IgD-negative memory B cell (primary cell): ENCODE data around the gene DENR. TPM values are rescaled to one million over a fixed set of nuclear protein-coding genes. Genes with fewer than 3 reads are reported as not detected.
A peak's percentile ranks its signal among the peaks of the same experiment; 100 is the strongest.
"Not testable (repeated sequence)": the region's sequence is repeated elsewhere in the genome, so short reads cannot be mapped to it uniquely, and the experiment has no call there.

Source experiments
- H3K27ac Mint-ChIP-seq, 3 donors: one replicate each; pipeline ENCODE4 v1.8.0; 2020 to 2022; ENCODE audit warnings: mild to moderate bottlenecking in 3 of 3, mixed read lengths in 3 of 3, moderate library complexity in 1 of 3
- H3K27me3 Mint-ChIP-seq: one replicate; pipeline ENCODE4 v1.8.0; 2021; ENCODE audit warnings: mixed read lengths
- H3K36me3 Mint-ChIP-seq: one replicate; pipeline ENCODE4 v1.8.0; 2020; ENCODE audit warnings: mild to moderate bottlenecking, mixed read lengths
- H3K4me1 Mint-ChIP-seq, 3 donors: one replicate each; pipeline ENCODE4 v1.8.0; 2020 to 2022; ENCODE audit warnings: mixed read lengths in 3 of 3, mild to moderate bottlenecking in 1 of 3
- H3K4me3 Mint-ChIP-seq, 4 donors: one replicate each; pipeline ENCODE4 v1.8.0; 2020 to 2022; ENCODE audit warnings: mild to moderate bottlenecking in 4 of 4, mixed read lengths in 4 of 4, moderate library complexity in 3 of 4
- H3K9me3 Mint-ChIP-seq, 3 donors: one replicate each; pipeline ENCODE4 v1.8.0; 2020 to 2021; ENCODE audit warnings: mixed read lengths in 3 of 3, mild to moderate bottlenecking in 1 of 3
- polyA plus RNA-seq: library from polyadenylated mRNA; unstranded; fragments of 300-500 nt; fragmentation: Illumina TruSeq; gene quantifications from one replicate; pipeline ENCODE4 v1.2.3, GENCODE V29; 2021

DENR gene
- polyA plus RNA-seq, 1 donor from 2014 or later = 68.1 TPM

- H3K9me3 Mint-ChIP-seq = no peaks in the 10 kb centered on the region
- H3K27ac Mint-ChIP-seq = peak overlapping the region in 2 of 3 donors; percentile 13 to 16
- peaks cover 13 to 34% (median 32%) of the 10 kb centered on the region in 3 donors for H3K4me1 Mint-ChIP-seq
- H3K4me3 Mint-ChIP-seq = peak overlapping the region in 1 of 4 donors; percentile 55
- H3K27me3 Mint-ChIP-seq = no peaks in the 10 kb centered on the region
- peaks cover 5% of the 10 kb centered on the region for H3K36me3 Mint-ChIP-seq
These were observed 4.9 kb downstream of the DENR start for GRCh38 chr12:122757568-122757967.

GRCh38 chr12:122785503-122785902 is 32.9 kb downstream of the DENR start:
- H3K27ac Mint-ChIP-seq = no peak overlapping the region

GRCh38 chr12:122788387-122788786 is 35.8 kb downstream of the DENR start:
- H3K27ac Mint-ChIP-seq = no peak overlapping the region
- no peaks in the 10 kb centered on the region for H3K27me3 Mint-ChIP-seq
- H3K36me3 Mint-ChIP-seq = peaks cover 4% of the 10 kb centered on the region
- no peak overlapping the region for H3K4me3 Mint-ChIP-seq
- no peaks in the 10 kb centered on the region for H3K9me3 Mint-ChIP-seq
- peaks cover 0 to 8% (median 6%) of the 10 kb centered on the region in 3 donors for H3K4me1 Mint-ChIP-seq

More at GRCh38 chr12:122785503-122785902, 32.9 kb downstream of the DENR start:
- no peak overlapping the region for H3K4me3 Mint-ChIP-seq
- peaks cover 0 to 8% (median 6%) of the 10 kb centered on the region in 3 donors for H3K4me1 Mint-ChIP-seq
- H3K27me3 Mint-ChIP-seq = no peaks in the 10 kb centered on the region
- peaks cover 2% of the 10 kb centered on the region for H3K36me3 Mint-ChIP-seq
- no peaks in the 10 kb centered on the region for H3K9me3 Mint-ChIP-seq

GRCh38 chr12:122789637-122790036 is 37.0 kb downstream of the DENR start:
- Mint-ChIP-seq H3K36me3 (peaks cover 2% of the 10 kb centered on the region), H3K27me3 (no peaks in the 10 kb centered on the region), H3K4me3 (no peak overlapping the region), H3K9me3 (no peaks in the 10 kb centered on the region), H3K4me1 (peaks cover 5 to 10% (median 7%) of the 10 kb centered on the region in 3 donors), H3K27ac (no peak overlapping the region)

- Mint-ChIP-seq H3K27ac (no peak overlapping the region), H3K4me1 (peaks cover 5 to 8% (median 5%) of the 10 kb centered on the region in 3 donors)
These were observed 37.9 kb downstream of the DENR start for GRCh38 chr12:122790393-122791075.

GRCh38 chr12:122793685-122794106 is 41.1 kb downstream of the DENR start:
- Mint-ChIP-seq H3K4me3 (peak overlapping the region in 1 of 4 donors; percentile 12), H3K36me3 (peaks cover 2% of the 10 kb centered on the region), H3K4me1 (peaks cover 2 to 5% (median 4%) of the 10 kb centered on the region in 3 donors), H3K9me3 (no peaks in the 10 kb centered on the region), H3K27ac (no peak overlapping the region), H3K27me3 (no peaks in the 10 kb centered on the region)

More at GRCh38 chr12:122790393-122791075, 37.9 kb downstream of the DENR start:
- Mint-ChIP-seq H3K27me3 (no peaks in the 10 kb centered on the region), H3K36me3 (peaks cover 2% of the 10 kb centered on the region), H3K4me3 (no peak overlapping the region), H3K9me3 (no peaks in the 10 kb centered on the region)

GRCh38 chr12:122795807-122796206 is 43.2 kb downstream of the DENR start:
- Mint-ChIP-seq H3K27ac (no peak overlapping the region), H3K4me3 (no peak overlapping the region), H3K9me3 (no peaks in the 10 kb centered on the region), H3K36me3 (peaks cover 2% of the 10 kb centered on the region), H3K4me1 (peaks cover 2 to 5% (median 4%) of the 10 kb centered on the region in 3 donors), H3K27me3 (no peaks in the 10 kb centered on the region)

- Mint-ChIP-seq H3K4me3 (no peak overlapping the region), H3K27me3 (no peaks in the 10 kb centered on the region), H3K27ac (no peak overlapping the region)
These were observed 47.1 kb downstream of the DENR start for GRCh38 chr12:122799641-122800243.

GRCh38 chr12:122803937-122804336 is 51.3 kb downstream of the DENR start:
- peaks cover 2 to 4% (median 4%) of the 10 kb centered on the region in 3 donors for H3K4me1 Mint-ChIP-seq
- no peak overlapping the region for H3K27ac Mint-ChIP-seq
- no peak overlapping the region for H3K4me3 Mint-ChIP-seq
- H3K9me3 Mint-ChIP-seq = no peaks in the 10 kb centered on the region
- no peaks in the 10 kb centered on the region for H3K27me3 Mint-ChIP-seq
- H3K36me3 Mint-ChIP-seq = peaks cover 3% of the 10 kb centered on the region

More at GRCh38 chr12:122799641-122800243, 47.1 kb downstream of the DENR start:
- no peaks in the 10 kb centered on the region for H3K36me3 Mint-ChIP-seq
- H3K4me1 Mint-ChIP-seq = no peaks in the 10 kb centered on the region
- no peaks in the 10 kb centered on the region for H3K9me3 Mint-ChIP-seq

- H3K27ac Mint-ChIP-seq, H3K36me3 Mint-ChIP-seq: not testable (repeated sequence)
These were observed 52.3 kb downstream of the DENR start for GRCh38 chr12:122804957-122805356.

GRCh38 chr12:122807651-122808050 is 55.0 kb downstream of the DENR start:
- H3K36me3 Mint-ChIP-seq = peaks cover 5% of the 10 kb centered on the region
- peaks cover 5 to 12% (median 10%) of the 10 kb centered on the region in 3 donors for H3K4me1 Mint-ChIP-seq
- H3K27ac Mint-ChIP-seq = peak overlapping the region in 1 of 3 donors; percentile 42
- H3K9me3 Mint-ChIP-seq = no peaks in the 10 kb centered on the region
- no peaks in the 10 kb centered on the region for H3K27me3 Mint-ChIP-seq
- no peak overlapping the region for H3K4me3 Mint-ChIP-seq

More at GRCh38 chr12:122804957-122805356, 52.3 kb downstream of the DENR start:
- H3K27me3 Mint-ChIP-seq, H3K4me1 Mint-ChIP-seq, H3K9me3 Mint-ChIP-seq, H3K4me3 Mint-ChIP-seq: not testable (repeated sequence)

- no peaks in the 10 kb centered on the region for H3K27me3 Mint-ChIP-seq
- no peaks in the 10 kb centered on the region for H3K9me3 Mint-ChIP-seq
- H3K4me1 Mint-ChIP-seq = peaks cover 15 to 26% (median 23%) of the 10 kb centered on the region in 3 donors
- peak overlapping the region in 1 of 3 donors; percentile 6 for H3K27ac Mint-ChIP-seq
- peaks cover 2% of the 10 kb centered on the region for H3K36me3 Mint-ChIP-seq
- H3K4me3 Mint-ChIP-seq = peak overlapping the region in 2 of 4 donors; percentile 9 to 55
These were observed 59.2 kb downstream of the DENR start for GRCh38 chr12:122811777-122812176.

- Mint-ChIP-seq H3K36me3 (peaks cover 2% of the 10 kb centered on the region), H3K9me3 (no peaks in the 10 kb centered on the region), H3K27ac (peak overlapping the region; percentile 14 to 86 (median 47)), H3K4me3 (peak overlapping the region; percentile 9 to 92 (median 70)), H3K4me1 (peaks cover 15 to 26% (median 23%) of the 10 kb centered on the region in 3 donors), H3K27me3 (no peaks in the 10 kb centered on the region)
These were observed 60.7 kb downstream of the DENR start for GRCh38 chr12:122813310-122813713.

- Mint-ChIP-seq H3K4me1 (peaks cover 22 to 28% (median 26%) of the 10 kb centered on the region in 3 donors), H3K4me3 (peak overlapping the region in 3 of 4 donors; percentile 12 to 25 (median 17)), H3K9me3 (no peaks in the 10 kb centered on the region), H3K27me3 (no peaks in the 10 kb centered on the region), H3K27ac (no peak overlapping the region), H3K36me3 (no peaks in the 10 kb centered on the region)
These were observed 66.7 kb downstream of the DENR start for GRCh38 chr12:122819209-122819785.

- Mint-ChIP-seq H3K4me3 (peak overlapping the region in 1 of 4 donors; percentile 92), H3K27me3 (no peaks in the 10 kb centered on the region), H3K4me1 (peaks cover 24 to 28% (median 26%) of the 10 kb centered on the region in 3 donors), H3K9me3 (no peaks in the 10 kb centered on the region), H3K36me3 (no peaks in the 10 kb centered on the region), H3K27ac (peak overlapping the region; percentile 59 to 91 (median 88))
These were observed 67.5 kb downstream of the DENR start for GRCh38 chr12:122820138-122820537.
